A549 treated with AZD9567 at 1 μM for 4 hours (cell line): ENCODE results near the gene CCDC112. TPM values are rescaled to one million over a fixed set of nuclear protein-coding genes. Genes with fewer than 3 reads are reported as not detected.

Experiments
- total RNA-seq: library from RNA; stranded (reverse); fragments of 200-300 nt; extraction: Qiagen RNA extraction; gene quantifications from 5 replicates; pipeline ENCODE4 v1.2.3, GENCODE V29; 2022; ENCODE audit not compliant: insufficient read depth

The CCDC112 gene, protein sequence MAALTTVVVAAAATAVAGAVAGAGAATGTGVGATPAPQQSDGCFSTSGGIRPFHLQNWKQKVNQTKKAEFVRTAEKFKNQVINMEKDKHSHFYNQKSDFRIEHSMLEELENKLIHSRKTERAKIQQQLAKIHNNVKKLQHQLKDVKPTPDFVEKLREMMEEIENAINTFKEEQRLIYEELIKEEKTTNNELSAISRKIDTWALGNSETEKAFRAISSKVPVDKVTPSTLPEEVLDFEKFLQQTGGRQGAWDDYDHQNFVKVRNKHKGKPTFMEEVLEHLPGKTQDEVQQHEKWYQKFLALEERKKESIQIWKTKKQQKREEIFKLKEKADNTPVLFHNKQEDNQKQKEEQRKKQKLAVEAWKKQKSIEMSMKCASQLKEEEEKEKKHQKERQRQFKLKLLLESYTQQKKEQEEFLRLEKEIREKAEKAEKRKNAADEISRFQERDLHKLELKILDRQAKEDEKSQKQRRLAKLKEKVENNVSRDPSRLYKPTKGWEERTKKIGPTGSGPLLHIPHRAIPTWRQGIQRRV
- 8.2 to 14.7 TPM (median 8.8 TPM) in 5 replicates for total RNA-seq

DNA sequence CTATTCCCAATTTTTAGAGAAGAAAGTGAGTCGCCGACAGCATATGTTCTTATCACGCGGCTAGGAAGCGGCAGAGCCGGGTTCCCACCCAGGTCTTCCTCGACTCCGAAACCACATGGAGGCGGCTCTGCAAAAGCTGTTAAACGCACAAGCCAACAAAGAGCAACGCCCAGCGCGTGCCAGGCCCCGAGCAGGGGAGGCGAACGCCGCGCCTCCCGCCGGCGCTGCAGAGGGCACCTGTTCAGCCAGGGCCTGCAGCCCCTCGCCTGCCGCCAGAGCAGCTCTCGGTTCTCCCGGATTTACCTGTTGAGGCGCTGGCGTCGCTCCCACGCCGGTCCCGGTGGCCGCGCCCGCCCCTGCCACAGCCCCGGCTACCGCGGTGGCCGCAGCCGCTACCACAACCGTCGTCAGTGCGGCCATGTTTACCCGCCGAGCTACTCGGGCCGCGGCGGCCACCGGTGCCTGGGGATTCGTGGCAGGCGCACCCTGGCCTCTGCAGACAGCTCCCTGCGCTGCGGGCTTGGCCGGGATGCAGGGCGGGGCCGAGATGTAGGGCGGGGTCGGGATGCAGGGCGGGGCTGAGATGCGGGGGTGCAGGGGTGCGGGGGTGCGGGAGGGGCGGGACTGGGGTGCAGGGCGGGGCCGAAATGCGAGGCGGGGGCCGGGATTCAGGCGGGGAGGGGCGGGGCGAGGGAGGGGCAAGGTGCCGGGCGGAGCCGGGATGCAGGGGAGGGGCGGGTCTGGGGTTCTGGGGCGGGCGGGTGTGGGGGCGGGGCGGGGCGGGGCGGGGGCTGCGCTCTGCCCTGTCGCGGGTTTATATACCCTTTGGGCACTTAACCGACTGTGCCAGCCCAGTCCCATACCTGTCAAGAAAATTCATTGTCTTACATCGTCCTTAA lies at the start of gene CCDC112:
Gene CCDC112 (minus strand): TSS at position 531 of the 899 bp plus-strand sequence. CDS start 111 bp downstream, at position 420.

DNA sequence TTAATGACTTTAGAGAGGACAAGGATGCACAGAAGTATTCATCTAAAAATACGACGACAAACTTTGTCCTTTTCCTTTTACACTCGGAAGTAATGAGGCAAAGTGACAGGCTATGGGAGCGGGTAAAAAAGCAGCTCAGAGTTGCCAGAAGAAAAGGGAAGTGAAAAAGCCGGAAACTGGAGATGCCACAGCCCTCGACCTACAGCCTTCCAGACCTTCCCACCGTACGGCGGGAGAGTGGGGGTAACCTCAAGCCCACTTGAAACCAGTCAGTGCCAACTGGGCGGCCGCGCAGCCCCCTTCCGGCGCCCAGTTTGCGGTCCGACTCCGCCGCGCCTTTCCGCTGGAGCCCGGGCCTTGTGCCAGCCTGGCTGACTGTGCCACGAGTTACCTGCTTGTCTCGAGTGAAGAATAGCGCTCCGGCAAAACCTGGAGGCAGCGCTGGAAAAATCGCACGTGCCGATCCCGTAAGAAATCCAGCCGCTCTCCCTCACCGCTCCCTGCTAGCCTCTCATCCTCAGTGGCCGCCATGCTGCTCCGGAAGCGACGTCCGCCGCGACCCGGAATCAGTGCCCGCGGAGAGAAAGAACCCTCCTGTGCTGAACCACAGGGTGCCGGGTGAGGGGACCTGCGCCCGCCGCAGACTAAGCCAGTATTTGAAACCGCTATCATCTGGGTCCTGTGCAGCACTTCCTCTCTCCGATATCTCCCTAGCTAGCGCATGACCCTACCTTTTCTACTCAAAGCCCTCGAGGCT lies 34.0 kb downstream of the CCDC112 start, which contains the start of gene PGGT1B:
Gene PGGT1B (minus strand): TSS at position 557 of the 757 bp plus-strand sequence. CDS start 26 bp downstream, at position 531.

Other genes starting within 250 kb of the CCDC112 start
- 2.6 to 4.0 TPM (median 2.7 TPM) in 5 replicates for gene TRIM36, start 126.7 kb downstream of the CCDC112 start, total RNA-seq
- gene PGGT1B, start 33.8 kb downstream of the CCDC112 start, total RNA-seq: 18.1 to 21.6 TPM (median 20.3 TPM) in 5 replicates
- gene FEM1C, start 248.1 kb upstream of the CCDC112 start, total RNA-seq: 6.3 to 8.1 TPM (median 7.6 TPM) in 5 replicates